Cardiac fibroblast (primary cell): ENCODE results near the gene DHRS4L2.
"Not testable (repeated sequence)": the region's sequence is repeated elsewhere in the genome, so short reads cannot be mapped to it uniquely, and the experiment has no call there.

Source experiments
- DNase-seq, 2 donors: peaks; one replicate each; pipeline versions ENCODE4 v3.0.0 to v3.0.0-alpha.2; 2010; ENCODE audit warnings: low read depth in 2 of 2
- H3K4me3 ChIP-seq, 2 donors: replicated peaks in 1 of 2; 1 replicate in 1 of 2; 2 replicates in 1 of 2; pipeline ENCODE4 v1.5.1; 2011; ENCODE audit warnings: low read depth in 2 of 2, low read length in 2 of 2, mild to moderate bottlenecking in 2 of 2, moderate library complexity in 1 of 2
- TF ChIP-seq, protein P1 (sequence below): IDR thresholded peaks from one replicate; pipeline ENCODE4 v1.5.1; 2011; ENCODE audit warnings: low read depth, mild to moderate bottlenecking, low read length, inconsistent platforms

DHRS4L2 gene

DNA sequence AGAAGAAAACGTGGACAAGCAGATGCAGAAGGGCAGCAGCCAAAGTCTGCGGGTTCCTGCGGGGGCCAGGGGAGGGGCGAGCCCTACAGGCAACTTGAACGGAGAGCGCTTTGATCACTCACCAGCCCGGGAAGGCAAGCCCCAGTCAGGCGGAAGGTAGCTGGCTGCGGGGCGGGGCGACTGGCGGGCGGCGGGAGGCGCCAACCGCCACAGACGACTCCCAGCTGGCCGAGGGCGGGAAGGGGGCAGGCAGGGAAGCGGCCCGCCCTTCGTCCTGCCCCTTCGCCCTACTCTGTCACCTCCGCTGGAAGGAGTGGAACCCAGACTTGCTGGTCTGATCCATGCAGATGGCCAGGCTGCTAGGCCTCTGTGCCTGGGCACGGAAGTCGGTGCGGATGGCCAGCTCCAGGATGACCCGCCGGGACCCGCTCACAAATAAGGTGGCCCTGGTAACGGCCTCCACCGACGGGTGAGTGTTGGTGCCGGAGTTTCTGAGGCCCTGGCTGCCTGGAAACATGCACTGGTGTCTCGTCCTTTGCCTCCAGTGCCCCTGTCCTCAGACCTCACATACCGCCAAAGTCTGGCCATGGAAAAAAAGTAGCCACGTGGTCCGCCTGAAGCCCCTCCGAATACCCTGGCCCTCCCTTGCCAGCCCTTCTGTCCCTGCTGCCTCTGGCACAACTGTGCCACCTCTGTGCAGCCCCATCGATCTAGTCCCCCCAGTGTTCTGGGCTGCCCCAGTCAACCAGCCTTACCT is at the start of gene DHRS4L2:
Gene DHRS4L2, plus strand, starts transcription at position 323 of the 757 bp plus-strand sequence. Its CDS starts 19 bp downstream, at position 342.
- peak; percentile 57 to 68 for DNase-seq
- H3K4me3 ChIP-seq = peak within 1 kb of the TSS in 1 of 2 donors; percentile 44

DNA sequence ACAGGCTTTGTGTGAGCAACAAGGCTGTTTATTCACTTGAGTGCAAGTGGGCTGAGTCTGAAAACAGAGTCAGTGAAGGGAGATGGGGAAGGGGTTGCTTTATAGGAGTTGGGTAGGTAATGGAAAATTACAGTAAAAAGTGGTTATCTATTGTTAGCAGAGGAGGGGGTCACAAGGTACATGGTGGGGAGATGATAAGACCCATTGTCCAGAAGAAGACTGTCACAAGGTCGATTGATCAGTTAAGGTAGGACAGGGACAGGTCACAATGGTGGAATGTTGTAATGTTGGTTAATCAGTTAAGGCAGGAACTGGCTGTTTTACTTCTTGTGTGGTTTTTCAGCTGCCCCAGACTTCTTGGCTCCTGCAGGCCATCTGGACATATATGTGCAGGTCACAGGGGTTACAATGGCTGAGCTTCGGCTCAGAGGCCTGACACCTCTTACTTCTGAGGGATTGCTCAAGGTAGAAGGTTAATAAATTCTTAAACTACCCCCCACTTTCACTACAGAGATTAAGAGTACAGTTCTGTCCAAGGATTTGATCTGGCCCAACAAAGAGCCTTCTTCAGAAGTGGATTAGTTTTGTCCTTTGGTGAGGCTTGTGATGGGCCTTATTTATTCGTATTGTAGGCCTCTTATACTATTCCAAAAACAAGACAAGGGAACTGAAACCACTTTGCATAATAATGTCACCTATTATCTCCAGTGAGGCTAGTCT is 49.0 kb upstream of the DHRS4L2 start:
- no peak overlapping the region for H3K4me3 ChIP-seq
- no peak for DNase-seq
- TF ChIP-seq, protein P1, sequence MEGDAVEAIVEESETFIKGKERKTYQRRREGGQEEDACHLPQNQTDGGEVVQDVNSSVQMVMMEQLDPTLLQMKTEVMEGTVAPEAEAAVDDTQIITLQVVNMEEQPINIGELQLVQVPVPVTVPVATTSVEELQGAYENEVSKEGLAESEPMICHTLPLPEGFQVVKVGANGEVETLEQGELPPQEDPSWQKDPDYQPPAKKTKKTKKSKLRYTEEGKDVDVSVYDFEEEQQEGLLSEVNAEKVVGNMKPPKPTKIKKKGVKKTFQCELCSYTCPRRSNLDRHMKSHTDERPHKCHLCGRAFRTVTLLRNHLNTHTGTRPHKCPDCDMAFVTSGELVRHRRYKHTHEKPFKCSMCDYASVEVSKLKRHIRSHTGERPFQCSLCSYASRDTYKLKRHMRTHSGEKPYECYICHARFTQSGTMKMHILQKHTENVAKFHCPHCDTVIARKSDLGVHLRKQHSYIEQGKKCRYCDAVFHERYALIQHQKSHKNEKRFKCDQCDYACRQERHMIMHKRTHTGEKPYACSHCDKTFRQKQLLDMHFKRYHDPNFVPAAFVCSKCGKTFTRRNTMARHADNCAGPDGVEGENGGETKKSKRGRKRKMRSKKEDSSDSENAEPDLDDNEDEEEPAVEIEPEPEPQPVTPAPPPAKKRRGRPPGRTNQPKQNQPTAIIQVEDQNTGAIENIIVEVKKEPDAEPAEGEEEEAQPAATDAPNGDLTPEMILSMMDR = no peak

DNA sequence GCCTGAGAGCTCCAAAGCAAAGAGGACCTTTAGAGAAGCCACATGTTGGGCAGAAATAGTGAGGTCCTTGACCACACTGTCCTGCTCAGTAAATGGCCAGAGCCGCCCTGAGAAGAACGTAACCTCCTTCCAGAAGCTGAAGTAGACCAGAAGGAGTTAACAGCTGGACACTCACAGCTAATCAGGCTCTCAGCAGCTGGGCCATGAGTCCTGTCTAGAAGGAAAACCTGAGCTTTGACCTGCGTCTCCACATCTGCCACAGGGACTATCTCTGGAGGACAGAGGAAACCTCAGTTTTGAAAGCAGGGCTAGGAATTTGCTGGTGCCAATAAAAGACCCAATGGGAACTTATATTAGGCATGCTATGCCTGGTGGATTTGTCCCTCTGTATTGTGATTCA is 47.5 kb upstream of the DHRS4L2 start:
- H3K4me3 ChIP-seq = no peak overlapping the region
- TF ChIP-seq, protein P1 = no peak
- no peak for DNase-seq

DNA sequence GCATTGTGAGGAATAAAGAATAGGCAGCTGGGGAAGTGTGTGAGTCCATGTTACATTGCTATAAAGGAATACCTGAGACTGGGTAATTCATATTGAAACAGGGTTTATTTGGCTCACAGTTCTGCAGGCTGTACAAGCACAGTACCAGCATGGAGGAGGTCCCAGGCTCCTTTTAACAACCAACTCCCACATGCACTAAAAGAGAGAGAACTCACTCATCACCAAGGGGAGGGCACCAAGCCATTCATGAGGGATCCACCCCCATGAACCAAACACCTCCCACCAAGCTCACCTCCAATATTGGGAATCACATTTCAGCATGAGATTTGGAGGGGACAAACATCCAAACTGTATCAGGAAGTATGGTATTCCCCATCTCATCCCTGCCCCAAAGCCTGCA is 47.1 kb upstream of the DHRS4L2 start:
- no peak overlapping the region for H3K4me3 ChIP-seq
- DNase-seq = no peak
- TF ChIP-seq, protein P1 = no peak

DNA sequence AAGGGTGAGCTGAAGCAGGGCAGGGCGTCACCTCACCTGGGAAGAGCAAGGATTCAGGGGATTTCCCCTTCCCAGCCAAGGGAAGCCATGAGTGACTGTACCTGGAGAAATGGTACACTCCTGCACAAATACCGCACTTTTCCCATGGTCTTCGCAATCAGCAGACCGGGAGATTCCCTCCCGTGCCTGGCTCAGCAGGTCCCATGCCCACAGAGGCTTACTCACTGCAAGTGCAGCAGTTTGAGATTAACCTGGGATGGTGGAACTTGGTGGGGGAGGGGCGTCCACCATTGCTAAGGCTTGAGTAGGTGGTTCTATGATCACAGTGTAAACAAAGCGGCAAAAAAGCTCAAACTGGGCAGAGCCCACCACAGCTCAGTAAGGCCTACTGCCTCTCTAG is 46.1 kb upstream of the DHRS4L2 start:
- no peak for DNase-seq
- H3K4me3 ChIP-seq = no peak overlapping the region

DNA sequence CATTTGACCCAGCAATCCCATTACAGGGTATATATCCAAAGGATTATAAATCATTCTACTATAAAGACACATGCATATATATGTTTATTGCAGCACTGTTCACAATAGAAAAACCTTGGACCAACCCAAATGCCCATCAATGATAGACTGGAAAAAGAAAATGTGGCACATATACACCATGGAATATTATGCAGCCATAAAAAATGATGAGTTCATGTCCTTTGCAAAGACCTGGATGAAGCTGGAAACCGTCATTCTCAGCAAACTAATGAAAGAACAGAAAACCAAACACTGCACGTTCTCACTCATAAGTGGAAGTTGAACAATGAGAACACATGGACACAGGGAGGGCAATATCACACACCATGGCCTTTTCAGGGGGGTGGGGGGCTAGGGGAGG is 39.7 kb upstream of the DHRS4L2 start:
- not testable (repeated sequence) for H3K4me3 ChIP-seq, DNase-seq

More for the DNA sequence above, 46.1 kb upstream of the DHRS4L2 start:
- TF ChIP-seq, protein P1 = no peak

DNA sequence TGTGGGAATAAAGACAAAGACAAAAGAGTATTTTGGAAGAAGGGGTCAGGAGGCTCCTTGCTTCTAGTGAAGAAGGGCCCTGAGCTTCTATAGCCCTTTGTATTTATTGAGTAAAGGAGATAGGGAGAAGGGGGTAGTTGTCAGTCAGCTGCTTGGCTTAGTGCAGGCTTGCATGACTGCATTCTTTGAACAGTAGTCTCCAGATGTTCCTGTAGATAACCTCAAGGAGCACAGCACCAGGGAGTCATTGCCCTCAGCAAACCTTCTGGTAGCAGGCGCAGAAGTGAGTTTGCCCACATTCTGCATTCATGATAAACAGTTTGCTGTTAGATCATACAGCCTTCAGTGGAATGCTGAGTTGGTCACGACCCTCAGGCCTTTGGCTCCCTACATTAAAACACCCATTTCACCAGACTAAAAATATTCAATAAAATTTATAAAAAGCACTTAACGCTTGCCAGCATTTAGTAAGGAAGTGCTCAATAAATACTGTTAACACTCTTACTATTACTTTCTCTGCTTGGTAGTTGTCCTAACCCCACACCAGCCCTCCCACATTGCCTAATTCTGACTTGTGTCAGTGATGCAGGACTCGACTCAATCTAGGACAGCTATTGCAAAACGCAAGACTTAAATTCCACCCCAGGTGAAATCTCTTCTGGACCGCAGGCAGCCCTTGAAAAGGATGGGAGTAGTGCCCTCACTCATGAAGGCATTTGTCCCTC is 38.2 kb upstream of the DHRS4L2 start:
- no peak overlapping the region for H3K4me3 ChIP-seq
- TF ChIP-seq, protein P1 = no peak
- no peak for DNase-seq

DNA sequence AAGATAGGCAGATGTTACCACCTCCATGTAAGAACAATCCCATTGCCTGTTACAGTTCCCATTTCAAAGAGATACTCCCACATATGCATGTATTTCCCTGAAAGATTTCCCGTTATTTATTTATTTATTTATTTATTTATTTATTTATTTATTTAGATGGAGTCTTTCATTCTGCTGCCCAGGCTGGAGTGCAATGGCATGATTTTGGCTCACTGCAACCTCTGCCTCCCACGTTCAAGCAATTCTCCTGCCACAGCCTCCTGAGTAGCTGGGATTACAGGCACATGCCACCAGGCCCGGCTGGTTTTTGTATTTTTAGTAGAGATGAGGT is 37.6 kb upstream of the DHRS4L2 start:
- not testable (repeated sequence) for DNase-seq, H3K4me3 ChIP-seq
